DND-41 (cell line): Measurements from ENCODE around the gene SERPINC1.

Experiments used
- CTCF ChIP-seq: IDR thresholded peaks from 2 replicates; pipeline ENCODE4 v1.5.1; 2012; ENCODE audit warnings: borderline replicate concordance, low read length, moderate library complexity, mild to moderate bottlenecking; ENCODE audit not compliant: poor library complexity, severe bottlenecking; ENCODE audit errors: extremely low read depth
- EZH2 ChIP-seq: IDR thresholded peaks from 3 replicates; pipeline ENCODE4 v1.6.1; 2012; ENCODE audit warnings: borderline replicate concordance, low read depth, mild to moderate bottlenecking, moderate library complexity, low read length, inconsistent platforms; ENCODE audit not compliant: severe bottlenecking

- TF ChIP-seq CTCF (no peak), EZH2 (no peak)
These were observed 59.7 kb downstream of the SERPINC1 start for GRCh38 chr1:173857363-173857917.
